Caco-2 (cell line): Measurements from ENCODE around the gene ABHD12B. TPM values are rescaled to one million over a fixed set of nuclear protein-coding genes. Genes with fewer than 3 reads are reported as not detected.

Experiments
- BruUV-seq: library from RNA; stranded (reverse); fragments of 400-500 nt; replicated peaks from 2 replicates; lab custom pipeline; 2021; lab: Mats Ljungman, UMichigan
- CTCF ChIA-PET: fragments of 300-600 bp; sonication (Branson Sonifier 250); formaldehyde crosslinking; loops from one replicate; lab custom pipeline; 2022; ENCODE audit warnings: antibody characterized with exemption; lab: Charles Lee
- POLR2A ChIA-PET: fragments of 300-600 bp; sonication (Branson Sonifier 250); formaldehyde crosslinking; loops from one replicate; lab custom pipeline; 2022; ENCODE audit warnings: antibody characterized with exemption; lab: Charles Lee
- DNase-seq, 2 experiments: peaks; one replicate each; pipeline versions ENCODE4 v3.0.0 to v3.0.0-alpha.2; 2020 to 2022
- H3K27me3 ChIP-seq: replicated peaks from 2 replicates; pipeline ENCODE4 v1.6.0; 2011; ENCODE audit warnings: low read length; ENCODE audit not compliant: control insufficient read depth, insufficient read depth
- H3K36me3 ChIP-seq: 2 replicates; pipeline ENCODE4 v1.5.1; 2011; ENCODE audit warnings: low read length; ENCODE audit not compliant: control insufficient read depth, insufficient read depth
- H3K4me1 ChIP-seq: fragments of 250-450 bp; sonication (Bioruptor Pico); 2 replicates; pipeline ENCODE4 v1.5.1; 2020; ENCODE audit warnings: mild to moderate bottlenecking
- H3K4me3 ChIP-seq: 2 replicates; pipeline ENCODE4 v1.5.1; 2011; ENCODE audit warnings: low read depth, mild to moderate bottlenecking, control low read depth, low read length
- H3K9me3 ChIP-seq: fragments of 250-450 bp; sonication (Bioruptor Pico); 2 replicates; pipeline ENCODE4 v1.5.1; 2020; ENCODE audit warnings: mild to moderate bottlenecking, moderate library complexity
- H3K27ac Mint-ChIP-seq: one replicate; pipeline ENCODE4 v1.8.0; 2022; ENCODE audit warnings: mixed read lengths; ENCODE audit not compliant: unreplicated experiment
- H3K27me3 Mint-ChIP-seq: one replicate; pipeline ENCODE4 v1.8.0; 2022; ENCODE audit warnings: mixed read lengths; ENCODE audit not compliant: insufficient read depth, unreplicated experiment
- H3K36me3 Mint-ChIP-seq: one replicate; pipeline ENCODE4 v1.8.0; 2022; ENCODE audit warnings: mild to moderate bottlenecking, mixed read lengths; ENCODE audit not compliant: insufficient read depth, unreplicated experiment
- H3K4me1 Mint-ChIP-seq: one replicate; pipeline ENCODE4 v1.8.0; 2022; ENCODE audit warnings: low read depth, mixed read lengths; ENCODE audit not compliant: unreplicated experiment
- H3K4me3 Mint-ChIP-seq: one replicate; pipeline ENCODE4 v1.8.0; 2022; ENCODE audit warnings: mild to moderate bottlenecking, moderate library complexity, mixed read lengths; ENCODE audit not compliant: unreplicated experiment
- H3K9me3 Mint-ChIP-seq: one replicate; pipeline ENCODE4 v1.8.0; 2022; ENCODE audit warnings: mixed read lengths; ENCODE audit not compliant: unreplicated experiment
- CTCF ChIP-seq, 2 experiments: fragments of 200-600 bp in 1 of 2; IDR thresholded peaks; 1 replicate in 1 of 2; 2 replicates in 1 of 2; pipeline versions ENCODE4 v1.5.1 to v1.8.0; 2011 to 2022; ENCODE audit warnings: antibody characterized with exemption in 1 of 2, control low read depth in 1 of 2, inconsistent platforms in 1 of 2, low read depth in 1 of 2, low read length in 1 of 2, mild to moderate bottlenecking in 1 of 2, moderate library complexity in 1 of 2; ENCODE audit not compliant: insufficient read depth in 1 of 2, severe bottlenecking in 1 of 2, unreplicated experiment in 1 of 2
- intact Hi-C: fragments of 100-400 bp; cut with micrococcal nuclease; formaldehyde crosslinking; loops from one replicate; pipeline ENCODE4 v1.10.0; 2022; ENCODE audit not compliant: unreplicated experiment
- total RNA-seq: library from RNA; stranded (reverse); gene quantifications from 2 replicates; pipeline ENCODE4 v1.2.3, GENCODE V29; 2022

The ABHD12B gene
- total RNA-seq, 1 experiment from 2014 or later: not detected

GRCh38 chr14:50859296-50859624 lies 12.6 kb upstream of the ABHD12B start:
- no peaks in the 10 kb centered on the region; the same call in 1 of the 2 replicates for H3K27me3 ChIP-seq
- no peak overlapping the region for H3K27ac Mint-ChIP-seq
- H3K9me3 Mint-ChIP-seq: no peaks in the 10 kb centered on the region
- peak overlapping the region; percentile 31 for H3K4me3 Mint-ChIP-seq
- H3K27me3 Mint-ChIP-seq: no peaks in the 10 kb centered on the region
- BruUV-seq: no TSS peak
- no peaks in the 10 kb centered on the region for H3K4me1 Mint-ChIP-seq
- ChIA-PET POLR2A (no interaction called here), CTCF (no interaction called here)
- H3K36me3 Mint-ChIP-seq: no peaks in the 10 kb centered on the region
- intact Hi-C loops: no loop called here
- H3K9me3 ChIP-seq: no peaks in the 10 kb centered on the region
- DNase-seq: no peak
- no peak for TF ChIP-seq CTCF (IDR thresholded peaks at IDR 0.05; ENCODE audit: insufficient read depth in 1 of 2, low read depth in 1 of 2, low read length in 1 of 2, severe bottlenecking in 1 of 2, unreplicated experiment in 1 of 2)
- H3K36me3 ChIP-seq: no peaks in the 10 kb centered on the region
- no peak overlapping the region for H3K4me3 ChIP-seq
- H3K4me1 ChIP-seq: no peaks in the 10 kb centered on the region

- no peaks in the 10 kb centered on the region; the same call in 1 of the 2 replicates for H3K27me3 ChIP-seq
- no TSS peak for BruUV-seq
- Mint-ChIP-seq H3K27me3 (peaks cover 3% of the 10 kb centered on the region), H3K9me3 (no peaks in the 10 kb centered on the region), H3K27ac (no peak overlapping the region), H3K36me3 (no peaks in the 10 kb centered on the region), H3K4me1 (no peaks in the 10 kb centered on the region), H3K4me3 (peak overlapping the region; percentile 67)
- intact Hi-C loops: loop anchor here (2.0 kb wide), 2 partner anchors 82 to 260 kb away; no protein-coding TSS in a partner anchor
- TF ChIP-seq CTCF (IDR thresholded peaks at IDR 0.05; ENCODE audit: insufficient read depth in 1 of 2, low read depth in 1 of 2, low read length in 1 of 2, severe bottlenecking in 1 of 2, unreplicated experiment in 1 of 2): peak; percentile 73 to 80
- ChIA-PET POLR2A (interaction anchor here (0.6 to 0.8 kb wide), 2 partner anchors 31 to 307 kb away, joined by 3 to 13 read pairs; no protein-coding TSS in a partner anchor), CTCF (interaction anchor here (0.7 to 1.6 kb wide), 30 partner anchors 9 to 921 kb away, joined by 3 to 13 read pairs (median 4); partner anchors contain the start of genes NIN and PYGL)
- peak; percentile 78 to 87 for DNase-seq
- H3K4me3 ChIP-seq: no peak overlapping the region
- H3K36me3 ChIP-seq: no peaks in the 10 kb centered on the region
- no peaks in the 10 kb centered on the region for H3K4me1 ChIP-seq
- H3K9me3 ChIP-seq: no peaks in the 10 kb centered on the region
Observed at GRCh38 chr14:50860478-50861086, 11.3 kb upstream of the ABHD12B start.

- H3K9me3 Mint-ChIP-seq: no peaks in the 10 kb centered on the region
- H3K27me3 ChIP-seq: no peaks in the 10 kb centered on the region; the same call in 1 of the 2 replicates
- TF ChIP-seq CTCF (IDR thresholded peaks at IDR 0.05; ENCODE audit: insufficient read depth in 1 of 2, low read depth in 1 of 2, low read length in 1 of 2, severe bottlenecking in 1 of 2, unreplicated experiment in 1 of 2): no peak
- H3K4me3 ChIP-seq: no peak overlapping the region
- DNase-seq: no peak
- H3K27ac Mint-ChIP-seq: no peak overlapping the region
- intact Hi-C loops: no loop called here
- H3K9me3 ChIP-seq: no peaks in the 10 kb centered on the region
- H3K4me1 ChIP-seq: no peaks in the 10 kb centered on the region
- ChIA-PET CTCF (no interaction called here), POLR2A (no interaction called here)
- no peaks in the 10 kb centered on the region for H3K4me1 Mint-ChIP-seq
- H3K4me3 Mint-ChIP-seq: no peak overlapping the region
- no peaks in the 10 kb centered on the region for H3K36me3 ChIP-seq
- peaks cover 3% of the 10 kb centered on the region for H3K27me3 Mint-ChIP-seq
- BruUV-seq: no TSS peak
- H3K36me3 Mint-ChIP-seq: no peaks in the 10 kb centered on the region
Observed at GRCh38 chr14:50862036-50862570, 9.8 kb upstream of the ABHD12B start.
